Stimulated activated CD4-positive, alpha-beta T cell treated with anti-CD3 and anti-CD28 coated beads, Interleukin-12 subunit alpha, Interleukin-12 subunit beta, amount 100 ng/mL, for 24 hours (primary cell): ENCODE measurements around the gene TAF12.
A peak's percentile ranks its signal among the peaks of the same experiment; 100 is the strongest.
"Not testable (repeated sequence)": the region's sequence is repeated elsewhere in the genome, so short reads cannot be mapped to it uniquely, and the experiment has no call there.

Experiments used
- DNase-seq, 2 experiments: peaks; one replicate each; pipeline ENCODE4 v3.0.0-alpha.2; 2020; ENCODE audit warnings: low read depth in 2 of 2

The TAF12 gene

GRCh38 chr1:28582248-28582615 lies 60.6 kb downstream of the TAF12 start:
- DNase-seq = no peak

GRCh38 chr1:28581531-28582247 lies 61.2 kb downstream of the TAF12 start:
- DNase-seq = peak; percentile 89 to 92

- DNase-seq = no peak
Measured at GRCh38 chr1:28580722-28581530, 61.9 kb downstream of the TAF12 start.

GRCh38 chr1:28579401-28579800 lies 63.5 kb downstream of the TAF12 start:
- DNase-seq = no peak

- DNase-seq = no peak
Measured at GRCh38 chr1:28578696-28579218, 64.1 kb downstream of the TAF12 start.

- no peak for DNase-seq
Measured at GRCh38 chr1:28577738-28578536, 64.9 kb downstream of the TAF12 start.

GRCh38 chr1:28577052-28577678 lies 65.7 kb downstream of the TAF12 start:
- peak; percentile 48 to 49 for DNase-seq

- no peak for DNase-seq
Measured at GRCh38 chr1:28573564-28573963, 69.3 kb downstream of the TAF12 start.

- DNase-seq = not testable (repeated sequence)
Measured at GRCh38 chr1:28572891-28573290, 70.0 kb downstream of the TAF12 start.

- no peak for DNase-seq
Measured at GRCh38 chr1:28571911-28572310, 71.0 kb downstream of the TAF12 start.

- no peak for DNase-seq
Measured at GRCh38 chr1:28566931-28567330, 75.9 kb downstream of the TAF12 start.

GRCh38 chr1:28565726-28566125 lies 77.1 kb downstream of the TAF12 start:
- no peak for DNase-seq

- DNase-seq = no peak
Measured at GRCh38 chr1:28565040-28565439, 77.8 kb downstream of the TAF12 start.

GRCh38 chr1:28564310-28564709 lies 78.6 kb downstream of the TAF12 start:
- no peak for DNase-seq

GRCh38 chr1:28560886-28561285 lies 82.0 kb downstream of the TAF12 start:
- no peak for DNase-seq
